K562 (cell line): ENCODE data around the gene XPR1. TPM values are rescaled to one million over a fixed set of nuclear protein-coding genes. Genes with fewer than 3 reads are reported as not detected.

ENCODE experiments used
- ARNT ChIP-seq, 2 experiments: fragments of 450-650 bp; IDR thresholded peaks; 2 replicates each; pipeline ENCODE4 v1.6.1; 2016; ENCODE audit warnings: mild to moderate bottlenecking in 1 of 2
- ATF2 ChIP-seq: sonication (generic); formaldehyde crosslinking; IDR thresholded peaks from 2 replicates; pipeline ENCODE4 v1.8.1; 2022; ENCODE audit warnings: missing genetic modification reagents
- CBX2 ChIP-seq: fragments of 200-600 bp; sonication (generic); IDR thresholded peaks from one replicate; pipeline ENCODE4 v1.6.1; 2012; ENCODE audit warnings: mild to moderate bottlenecking, low read length, inconsistent platforms; ENCODE audit not compliant: insufficient read depth, poor library complexity, severe bottlenecking
- CHD1 ChIP-seq: fragments of 200-600 bp; sonication (generic); IDR thresholded peaks from one replicate; pipeline ENCODE4 v1.6.1; 2012; ENCODE audit warnings: mild to moderate bottlenecking, moderate library complexity, low read length, inconsistent platforms
- CREB3 ChIP-seq: fragments of 450-650 bp; conservative IDR thresholded peaks from 2 replicates; pipeline ENCODE4 v1.6.1; 2016; ENCODE audit warnings: missing genetic modification characterization, low read depth, mild to moderate bottlenecking, missing compliant biosample characterization, moderate library complexity
- CUX1 ChIP-seq: fragments of 200-800 bp; sonication (Bioruptor generic); IDR thresholded peaks from 2 replicates; pipeline ENCODE4 v1.6.1; 2016; ENCODE audit warnings: missing genetic modification characterization, missing compliant biosample characterization
- HDAC2 ChIP-seq: fragments of 450-650 bp; IDR thresholded peaks from 2 replicates; pipeline ENCODE4 v1.6.1; 2016; ENCODE audit warnings: mild to moderate bottlenecking
- HDAC3 ChIP-seq: fragments of 450-650 bp; IDR thresholded peaks from 2 replicates; pipeline ENCODE4 v1.6.1; 2018; ENCODE audit warnings: borderline replicate concordance, mild to moderate bottlenecking, moderate library complexity; ENCODE audit not compliant: partially characterized antibody
- HNRNPK ChIP-seq: fragments of 200-400 bp; formaldehyde crosslinking; IDR thresholded peaks from one replicate; pipeline ENCODE4 v1.6.1; 2018; ENCODE audit warnings: mild to moderate bottlenecking, low read depth, low read length; ENCODE audit not compliant: poor library complexity, severe bottlenecking
- MED1 ChIP-seq: sonication (generic); formaldehyde crosslinking; IDR thresholded peaks from 2 replicates; pipeline ENCODE4 v1.8.1; 2023; ENCODE audit warnings: missing genetic modification reagents, borderline replicate concordance
- MYC ChIP-seq, 2 experiments: fragments of 250-450 bp in 1 of 2; sonication (Bioruptor Pico) in 1 of 2; IDR thresholded peaks; 2 replicates each; pipeline versions ENCODE4 v1.5.1 to v1.6.1; 2012 to 2021; ENCODE audit warnings: low read depth in 2 of 2, borderline replicate concordance in 1 of 2, improper control_type of control experiment in 1 of 2, low read length in 1 of 2, mild to moderate bottlenecking in 1 of 2, moderate library complexity in 1 of 2
- RCOR1 ChIP-seq, 2 experiments: IDR thresholded peaks; 2 replicates each; pipeline ENCODE4 v1.6.1; 2012; ENCODE audit warnings: low read depth in 2 of 2, low read length in 2 of 2, borderline replicate concordance in 1 of 2, improper control_type of control experiment in 1 of 2
- RFX7 ChIP-seq: fragments of 250-450 bp; sonication (Bioruptor Pico); IDR thresholded peaks from 2 replicates; pipeline ENCODE4 v1.5.1; 2021; ENCODE audit warnings: mild to moderate bottlenecking
- SAFB ChIP-seq: fragments of 200-400 bp; formaldehyde crosslinking; IDR thresholded peaks from 2 replicates; pipeline ENCODE4 v1.6.1; 2017; ENCODE audit warnings: low read depth, low read length, borderline replicate concordance
- SMC3 ChIP-seq: conservative IDR thresholded peaks from 2 replicates; pipeline ENCODE4 v1.6.1; 2011; ENCODE audit warnings: low read depth, low read length, improper control_type of control experiment; ENCODE audit not compliant: insufficient read depth
- XRCC4 ChIP-seq: IDR thresholded peaks from one replicate; pipeline ENCODE4 v1.6.1; 2011; ENCODE audit not compliant: insufficient read depth, insufficient read length; ENCODE audit errors: extremely low read depth
- YY1 ChIP-seq, 3 experiments: IDR thresholded peaks; 2 replicates each; pipeline ENCODE4 v1.6.1; 2011; ENCODE audit warnings: low read length in 2 of 3, mild to moderate bottlenecking in 2 of 3, moderate library complexity in 2 of 3, borderline replicate concordance in 1 of 3, control low read depth in 1 of 3, low read depth in 1 of 3; ENCODE audit not compliant: insufficient read depth in 3 of 3, insufficient replicate concordance in 2 of 3, control insufficient read depth in 1 of 3, insufficient read length in 1 of 3; ENCODE audit errors: extremely low read depth in 1 of 3
- ZNF384 ChIP-seq: IDR thresholded peaks from 2 replicates; pipeline ENCODE4 v1.6.1; 2012; ENCODE audit warnings: low read depth, low read length, improper control_type of control experiment
- polyA plus RNA-seq, 8 experiments: library from polyadenylated mRNA; depleted of rRNA in 4 of 8; stranded (reverse) in 5 of 8; unstranded in 3 of 8; fragments of >200 nt; fragmentation: Nextera tagmentation in 2 of 8; fragmentation: Illumina TruSeq in 1 of 8; extraction: Ambion mirVana in 2 of 8; extraction: Trizol in 1 of 8; gene quantifications; 2 replicates each; pipeline versions ENCODE4 v1.2.1 to v1.2.3, GENCODE V29; 2011 to 2014; ENCODE audit warnings: inconsistent platforms in 1 of 8, missing spikeins in 1 of 8
- total RNA-seq, 7 experiments: library from RNA; depleted of rRNA in 6 of 7; stranded (reverse); fragments of >200 nt in 6 of 7; fragmentation: Illumina TruSeq in 2 of 7; extraction: Trizol in 2 of 7; gene quantifications; 2 replicates each; pipeline versions ENCODE4 v1.2.1 to v1.2.3, GENCODE V29; 2011 to 2021; ENCODE audit warnings: low replicate concordance in 1 of 7

The XPR1 gene
- total and polyA plus RNA-seq, 9 of the 15 experiments (the other 6 are each of a cell fraction or from before 2014, with no cell fraction given), result 3.0 to 66.2 (median 38.6) TPM

- TF ChIP-seq ARNT (IDR thresholded peaks at IDR 0.05) (no peak), HDAC2 (no peak), MYC (IDR thresholded peaks at IDR 0.05; ENCODE audit: low read depth, low read length) (no peak), MYC (CRISPR knock-in tag; IDR thresholded peaks at IDR 0.05; ENCODE audit: borderline replicate concordance, low read depth) (no peak), ZNF384 (no peak), RFX7 (no peak), CUX1 (no peak), HNRNPK (no peak), CBX2 (no peak), CHD1 (no peak), CREB3 (no peak), RCOR1 (IDR thresholded peaks at IDR 0.05; ENCODE audit: borderline replicate concordance in 1 of 2, low read depth in 2 of 2, low read length in 2 of 2) (peak in 1 of 2 experiments; percentile 46; a peak in 2 of 4 replicates), MED1 (CRISPR knock-in tag) (no peak), ATF2 (CRISPR knock-in tag) (no peak), XRCC4 (no peak), YY1 (IDR thresholded peaks at IDR 0.05; ENCODE audit: borderline replicate concordance in 1 of 3, control insufficient read depth in 1 of 3, extremely low read depth in 1 of 3, insufficient read depth in 3 of 3, insufficient read length in 1 of 3, insufficient replicate concordance in 2 of 3, low read depth in 1 of 3, low read length in 2 of 3) (no peak), HDAC3 (no peak), SAFB (no peak), SMC3 (no peak)
These were observed 28.5 kb upstream of the XPR1 start (continued) for GRCh38 chr1:180603223-180603849.
